ENCODE results near the gene GID8.
"Not testable (repeated sequence)": the region's sequence is repeated elsewhere in the genome, so short reads cannot be mapped to it uniquely, and the experiment has no call there.

DNA sequence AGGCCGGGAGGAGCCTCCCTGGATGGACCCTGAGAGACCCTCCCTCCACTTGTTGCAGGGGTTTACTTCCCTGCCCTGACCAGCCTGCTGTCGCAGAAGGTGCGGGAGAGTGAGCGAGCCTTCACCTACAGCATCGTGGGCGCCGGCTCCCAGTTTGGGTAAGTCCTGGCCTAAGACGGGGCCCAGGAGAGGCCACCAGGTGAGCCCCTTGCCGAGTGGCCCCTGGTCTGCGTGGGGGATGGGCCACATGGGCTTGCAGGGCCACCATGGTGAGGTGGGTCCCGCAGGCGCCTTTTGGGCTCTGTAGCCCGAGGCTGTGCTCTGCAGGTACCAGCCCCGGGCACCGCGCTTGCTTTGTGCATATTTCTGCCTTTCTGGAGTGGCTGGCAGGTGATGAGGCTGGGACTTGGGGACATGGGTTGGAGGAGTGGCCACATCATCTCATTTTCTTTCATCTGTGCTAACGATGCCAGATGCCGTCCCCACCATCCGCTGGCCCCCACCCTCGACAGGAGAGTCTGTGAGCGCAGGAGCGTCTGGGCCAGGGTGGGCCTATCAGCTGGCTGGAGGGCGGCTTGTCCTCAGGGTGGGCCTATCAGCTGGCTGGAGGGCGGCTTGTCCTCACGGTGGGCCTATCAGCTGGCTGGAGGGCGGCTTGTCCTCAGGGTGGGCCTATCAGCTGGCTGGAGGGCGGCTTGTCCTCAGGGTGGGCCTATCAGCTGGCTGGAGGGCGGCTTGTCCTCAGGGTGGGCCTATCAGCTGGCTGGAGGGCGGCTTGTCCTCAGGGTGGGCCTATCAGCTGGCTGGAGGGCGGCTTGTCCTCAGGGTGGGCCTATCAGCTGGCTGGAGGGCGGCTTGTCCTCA lies 22.7 kb downstream of the GID8 start:
- not testable (repeated sequence) for TF ChIP-seq EGR1 (IDR thresholded peaks at IDR 0.05; ENCODE audit: low read depth); ZBTB33 (IDR thresholded peaks at IDR 0.05; ENCODE audit: extremely low read depth, insufficient replicate concordance, low read length); YY1 (IDR thresholded peaks at IDR 0.05; ENCODE audit: extremely low read depth, insufficient replicate concordance, low read depth, low read length); POLR2A (IDR thresholded peaks at IDR 0.05; ENCODE audit: borderline replicate concordance, extremely low read depth, insufficient read depth, insufficient read length); TCF7L2 (IDR thresholded peaks at IDR 0.05; ENCODE audit: borderline replicate concordance, extremely low read depth, insufficient read depth, insufficient read length); EZH2 (IDR thresholded peaks at IDR 0.05); ZNF274 (IDR thresholded peaks at IDR 0.05; ENCODE audit: low read depth, low read length); SP1 (IDR thresholded peaks at IDR 0.05; ENCODE audit: low read depth); CBX3 (IDR thresholded peaks at IDR 0.05; ENCODE audit: low read depth); POLR2AphosphoS5 (IDR thresholded peaks at IDR 0.05; ENCODE audit: low read depth, low read length)
- TF ChIP-seq, protein P1, sequence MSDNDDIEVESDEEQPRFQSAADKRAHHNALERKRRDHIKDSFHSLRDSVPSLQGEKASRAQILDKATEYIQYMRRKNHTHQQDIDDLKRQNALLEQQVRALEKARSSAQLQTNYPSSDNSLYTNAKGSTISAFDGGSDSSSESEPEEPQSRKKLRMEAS (IDR thresholded peaks at IDR 0.05) = not testable (repeated sequence)
- TF ChIP-seq, protein P2, sequence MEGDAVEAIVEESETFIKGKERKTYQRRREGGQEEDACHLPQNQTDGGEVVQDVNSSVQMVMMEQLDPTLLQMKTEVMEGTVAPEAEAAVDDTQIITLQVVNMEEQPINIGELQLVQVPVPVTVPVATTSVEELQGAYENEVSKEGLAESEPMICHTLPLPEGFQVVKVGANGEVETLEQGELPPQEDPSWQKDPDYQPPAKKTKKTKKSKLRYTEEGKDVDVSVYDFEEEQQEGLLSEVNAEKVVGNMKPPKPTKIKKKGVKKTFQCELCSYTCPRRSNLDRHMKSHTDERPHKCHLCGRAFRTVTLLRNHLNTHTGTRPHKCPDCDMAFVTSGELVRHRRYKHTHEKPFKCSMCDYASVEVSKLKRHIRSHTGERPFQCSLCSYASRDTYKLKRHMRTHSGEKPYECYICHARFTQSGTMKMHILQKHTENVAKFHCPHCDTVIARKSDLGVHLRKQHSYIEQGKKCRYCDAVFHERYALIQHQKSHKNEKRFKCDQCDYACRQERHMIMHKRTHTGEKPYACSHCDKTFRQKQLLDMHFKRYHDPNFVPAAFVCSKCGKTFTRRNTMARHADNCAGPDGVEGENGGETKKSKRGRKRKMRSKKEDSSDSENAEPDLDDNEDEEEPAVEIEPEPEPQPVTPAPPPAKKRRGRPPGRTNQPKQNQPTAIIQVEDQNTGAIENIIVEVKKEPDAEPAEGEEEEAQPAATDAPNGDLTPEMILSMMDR (IDR thresholded peaks at IDR 0.05 in 2 of 3, conservative IDR thresholded peaks at IDR 0.05 in 1 of 3; ENCODE audit: borderline replicate concordance in 1 of 3, insufficient read depth in 1 of 3, low read depth in 2 of 3, low read length in 2 of 3) = not testable (repeated sequence)
- TF ChIP-seq, protein P3, sequence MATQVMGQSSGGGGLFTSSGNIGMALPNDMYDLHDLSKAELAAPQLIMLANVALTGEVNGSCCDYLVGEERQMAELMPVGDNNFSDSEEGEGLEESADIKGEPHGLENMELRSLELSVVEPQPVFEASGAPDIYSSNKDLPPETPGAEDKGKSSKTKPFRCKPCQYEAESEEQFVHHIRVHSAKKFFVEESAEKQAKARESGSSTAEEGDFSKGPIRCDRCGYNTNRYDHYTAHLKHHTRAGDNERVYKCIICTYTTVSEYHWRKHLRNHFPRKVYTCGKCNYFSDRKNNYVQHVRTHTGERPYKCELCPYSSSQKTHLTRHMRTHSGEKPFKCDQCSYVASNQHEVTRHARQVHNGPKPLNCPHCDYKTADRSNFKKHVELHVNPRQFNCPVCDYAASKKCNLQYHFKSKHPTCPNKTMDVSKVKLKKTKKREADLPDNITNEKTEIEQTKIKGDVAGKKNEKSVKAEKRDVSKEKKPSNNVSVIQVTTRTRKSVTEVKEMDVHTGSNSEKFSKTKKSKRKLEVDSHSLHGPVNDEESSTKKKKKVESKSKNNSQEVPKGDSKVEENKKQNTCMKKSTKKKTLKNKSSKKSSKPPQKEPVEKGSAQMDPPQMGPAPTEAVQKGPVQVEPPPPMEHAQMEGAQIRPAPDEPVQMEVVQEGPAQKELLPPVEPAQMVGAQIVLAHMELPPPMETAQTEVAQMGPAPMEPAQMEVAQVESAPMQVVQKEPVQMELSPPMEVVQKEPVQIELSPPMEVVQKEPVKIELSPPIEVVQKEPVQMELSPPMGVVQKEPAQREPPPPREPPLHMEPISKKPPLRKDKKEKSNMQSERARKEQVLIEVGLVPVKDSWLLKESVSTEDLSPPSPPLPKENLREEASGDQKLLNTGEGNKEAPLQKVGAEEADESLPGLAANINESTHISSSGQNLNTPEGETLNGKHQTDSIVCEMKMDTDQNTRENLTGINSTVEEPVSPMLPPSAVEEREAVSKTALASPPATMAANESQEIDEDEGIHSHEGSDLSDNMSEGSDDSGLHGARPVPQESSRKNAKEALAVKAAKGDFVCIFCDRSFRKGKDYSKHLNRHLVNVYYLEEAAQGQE (IDR thresholded peaks at IDR 0.05; ENCODE audit: low read depth) = not testable (repeated sequence)
- TF ChIP-seq, protein P4, sequence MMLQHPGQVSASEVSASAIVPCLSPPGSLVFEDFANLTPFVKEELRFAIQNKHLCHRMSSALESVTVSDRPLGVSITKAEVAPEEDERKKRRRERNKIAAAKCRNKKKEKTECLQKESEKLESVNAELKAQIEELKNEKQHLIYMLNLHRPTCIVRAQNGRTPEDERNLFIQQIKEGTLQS (IDR thresholded peaks at IDR 0.05) = not testable (repeated sequence)
